Measurements from ENCODE around the gene PDCD1. TPM values are rescaled to one million over a fixed set of nuclear protein-coding genes. Genes with fewer than 3 reads are reported as not detected.

PDCD1 gene
- total and polyA plus RNA-seq, 2 of the 8 experiments (the other 6 are each of a cell fraction or from before 2014, with no cell fraction given): 0.48 to 1.1 TPM

DNA sequence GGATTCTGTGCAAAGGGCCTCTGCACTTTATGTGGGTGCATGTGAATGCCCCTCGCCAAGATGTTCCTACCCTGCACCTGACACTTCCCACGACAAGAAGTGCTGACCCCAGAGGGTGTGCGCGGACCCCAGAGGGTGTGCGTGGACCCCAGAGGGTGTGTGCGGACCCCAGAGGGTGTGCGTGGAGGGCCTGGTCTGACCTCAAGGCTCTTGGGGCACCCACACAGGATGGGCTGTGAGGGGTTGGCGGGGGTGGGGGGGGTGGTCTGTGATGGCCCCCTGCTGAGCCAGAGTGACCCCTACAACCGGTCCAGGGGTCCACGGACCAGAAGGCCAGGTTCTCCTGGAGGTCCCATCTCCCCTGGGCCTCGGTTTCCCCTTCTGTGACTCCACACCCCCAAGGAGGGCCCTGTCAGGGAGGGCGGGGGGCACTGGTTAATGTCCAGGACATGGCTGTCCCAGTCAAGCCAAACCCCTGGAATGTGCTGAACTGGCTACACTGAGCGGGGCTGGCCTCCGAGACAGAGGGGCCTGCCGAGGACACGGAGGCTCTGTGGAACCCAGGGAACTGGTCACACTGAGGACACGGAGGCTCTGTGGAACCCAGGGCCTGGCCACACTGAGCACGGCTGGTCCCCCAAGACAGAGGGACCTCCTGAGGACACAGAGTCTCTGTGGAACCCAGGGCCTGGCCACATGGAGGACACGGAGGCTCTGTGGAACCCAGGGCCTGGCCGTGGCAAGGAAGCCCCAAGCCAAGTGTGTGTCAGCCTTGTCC, 46.6 kb downstream of the PDCD1 start (continued):
- TF ChIP-seq KDM4A (IDR thresholded peaks at IDR 0.05; ENCODE audit: low read depth, low read length, severe bottlenecking) (no peak), BCL11A (IDR thresholded peaks at IDR 0.05; ENCODE audit: low read depth in 2 of 2, low read length in 2 of 2) (no peak), KDM1A (IDR thresholded peaks at IDR 0.05; ENCODE audit: borderline replicate concordance, low read length) (no peak), CHD1 (IDR thresholded peaks at IDR 0.05; ENCODE audit: low read depth, low read length) (no peak), TEAD4 (IDR thresholded peaks at IDR 0.05; ENCODE audit: low read depth, low read length) (no peak), TCF12 (IDR thresholded peaks at IDR 0.05; ENCODE audit: low read depth, low read length) (no peak), JUND (IDR thresholded peaks at IDR 0.05; ENCODE audit: low read length) (no peak), MAX (IDR thresholded peaks at IDR 0.05) (no peak)
- TF ChIP-seq, protein P1, sequence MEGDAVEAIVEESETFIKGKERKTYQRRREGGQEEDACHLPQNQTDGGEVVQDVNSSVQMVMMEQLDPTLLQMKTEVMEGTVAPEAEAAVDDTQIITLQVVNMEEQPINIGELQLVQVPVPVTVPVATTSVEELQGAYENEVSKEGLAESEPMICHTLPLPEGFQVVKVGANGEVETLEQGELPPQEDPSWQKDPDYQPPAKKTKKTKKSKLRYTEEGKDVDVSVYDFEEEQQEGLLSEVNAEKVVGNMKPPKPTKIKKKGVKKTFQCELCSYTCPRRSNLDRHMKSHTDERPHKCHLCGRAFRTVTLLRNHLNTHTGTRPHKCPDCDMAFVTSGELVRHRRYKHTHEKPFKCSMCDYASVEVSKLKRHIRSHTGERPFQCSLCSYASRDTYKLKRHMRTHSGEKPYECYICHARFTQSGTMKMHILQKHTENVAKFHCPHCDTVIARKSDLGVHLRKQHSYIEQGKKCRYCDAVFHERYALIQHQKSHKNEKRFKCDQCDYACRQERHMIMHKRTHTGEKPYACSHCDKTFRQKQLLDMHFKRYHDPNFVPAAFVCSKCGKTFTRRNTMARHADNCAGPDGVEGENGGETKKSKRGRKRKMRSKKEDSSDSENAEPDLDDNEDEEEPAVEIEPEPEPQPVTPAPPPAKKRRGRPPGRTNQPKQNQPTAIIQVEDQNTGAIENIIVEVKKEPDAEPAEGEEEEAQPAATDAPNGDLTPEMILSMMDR (IDR thresholded peaks at IDR 0.05; ENCODE audit: control extremely low read depth in 1 of 3, insufficient read depth in 1 of 3, low read depth in 1 of 3, low read length in 3 of 3): no peak

All from H1 (cell line).